GM12872 (cell line): ENCODE results near the gene ELK3.

Source experiments
- CTCF ChIP-seq: IDR thresholded peaks from 3 replicates; pipeline ENCODE4 v1.5.1; 2011; ENCODE audit warnings: low read depth, mild to moderate bottlenecking, low read length, moderate library complexity; ENCODE audit not compliant: insufficient read depth

The ELK3 gene

GRCh38 chr12:96187956-96188355 lies 6.2 kb upstream of the ELK3 start:
- no peak for TF ChIP-seq CTCF

GRCh38 chr12:96189781-96190180 lies 4.4 kb upstream of the ELK3 start:
- no peak for TF ChIP-seq CTCF

- no peak for TF ChIP-seq CTCF
Observed at GRCh38 chr12:96190413-96191108, 3.6 kb upstream of the ELK3 start.

- TF ChIP-seq CTCF: no peak
Observed at GRCh38 chr12:96192926-96193573, 1.1 kb upstream of the ELK3 start.

- TF ChIP-seq CTCF: no peak
Observed at GRCh38 chr12:96194576-96194889, 358 bp downstream of the ELK3 start.

- no peak for TF ChIP-seq CTCF
Observed at GRCh38 chr12:96194971-96195844, 1.0 kb downstream of the ELK3 start.

- no peak for TF ChIP-seq CTCF
Observed at GRCh38 chr12:96195845-96196451, 1.8 kb downstream of the ELK3 start.
